ENCODE results near the gene LILRB2.
"Not testable (repeated sequence)": the region's sequence is repeated elsewhere in the genome, so short reads cannot be mapped to it uniquely, and the experiment has no call there.

The LILRB2 gene

DNA sequence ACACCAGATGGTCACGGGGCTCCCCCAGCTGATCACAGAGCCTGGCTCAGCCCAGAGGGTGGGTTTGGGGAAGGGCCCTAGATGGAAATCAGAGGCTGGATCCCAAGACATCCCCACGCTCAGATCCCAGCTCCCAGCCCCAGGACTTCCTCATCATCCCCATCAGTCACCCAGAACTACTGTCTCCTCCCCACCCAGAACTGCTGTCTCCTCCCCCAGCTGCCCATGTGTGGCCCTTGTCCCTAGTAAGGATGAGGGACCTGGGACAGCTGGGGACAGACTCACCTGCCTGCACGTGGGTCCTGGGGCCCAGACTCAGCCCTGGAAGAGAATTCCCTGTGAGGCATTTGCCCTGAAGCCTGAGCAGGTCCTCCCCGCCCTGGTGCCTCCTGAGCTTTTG lies 38.7 kb downstream of the LILRB2 start:
- not testable (repeated sequence) for DNase-seq (ENCODE audit: low read depth in 2 of 2)

DNA sequence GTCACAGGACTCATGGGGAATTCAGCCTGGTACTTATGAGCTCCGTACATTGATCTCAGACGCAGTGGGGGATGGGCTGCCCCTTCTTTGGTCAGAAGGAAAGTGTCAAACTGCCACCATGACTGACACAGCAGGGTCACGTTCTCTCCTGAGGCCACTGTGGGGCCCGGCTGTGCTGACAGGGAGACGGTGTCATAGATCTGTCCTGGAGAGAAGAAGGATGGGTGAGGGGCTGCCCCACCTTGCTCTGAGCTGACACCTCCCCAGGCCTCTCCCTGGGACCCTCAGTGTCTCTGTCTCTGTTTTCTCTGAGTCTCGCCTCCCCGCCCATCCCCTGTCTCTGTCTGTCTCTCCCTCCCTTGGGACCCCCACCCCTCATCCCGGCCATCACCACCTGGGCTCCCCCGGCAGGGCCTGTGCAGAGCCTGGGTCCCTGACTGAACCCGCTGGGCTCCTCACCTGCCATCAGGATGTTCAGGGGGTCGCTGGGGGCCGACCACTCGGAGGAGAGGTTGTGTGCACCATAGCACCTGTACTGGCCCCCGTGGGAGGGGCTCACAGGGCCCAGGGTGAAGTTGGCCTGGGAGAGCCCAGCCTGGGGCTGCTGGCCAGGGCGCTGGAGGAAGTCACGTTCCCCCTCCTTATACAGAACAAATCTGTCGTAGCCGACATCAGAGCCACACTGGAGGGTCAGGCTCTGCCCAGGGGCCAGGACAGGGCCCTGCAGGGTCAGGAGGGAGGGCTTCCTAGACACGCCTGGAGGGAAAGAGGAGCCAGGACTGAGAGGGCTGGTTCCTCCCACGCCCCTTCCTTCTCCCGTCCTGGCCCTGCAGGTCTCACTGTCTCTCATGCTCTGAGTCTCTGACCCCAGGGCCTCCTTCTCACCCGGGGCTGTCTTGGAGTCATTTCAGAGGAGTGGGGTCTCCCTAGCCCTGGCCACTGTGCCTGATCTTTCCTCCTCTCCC lies 40.3 kb downstream of the LILRB2 start:
- not testable (repeated sequence) for DNase-seq (ENCODE audit: low read depth in 2 of 2)

DNA sequence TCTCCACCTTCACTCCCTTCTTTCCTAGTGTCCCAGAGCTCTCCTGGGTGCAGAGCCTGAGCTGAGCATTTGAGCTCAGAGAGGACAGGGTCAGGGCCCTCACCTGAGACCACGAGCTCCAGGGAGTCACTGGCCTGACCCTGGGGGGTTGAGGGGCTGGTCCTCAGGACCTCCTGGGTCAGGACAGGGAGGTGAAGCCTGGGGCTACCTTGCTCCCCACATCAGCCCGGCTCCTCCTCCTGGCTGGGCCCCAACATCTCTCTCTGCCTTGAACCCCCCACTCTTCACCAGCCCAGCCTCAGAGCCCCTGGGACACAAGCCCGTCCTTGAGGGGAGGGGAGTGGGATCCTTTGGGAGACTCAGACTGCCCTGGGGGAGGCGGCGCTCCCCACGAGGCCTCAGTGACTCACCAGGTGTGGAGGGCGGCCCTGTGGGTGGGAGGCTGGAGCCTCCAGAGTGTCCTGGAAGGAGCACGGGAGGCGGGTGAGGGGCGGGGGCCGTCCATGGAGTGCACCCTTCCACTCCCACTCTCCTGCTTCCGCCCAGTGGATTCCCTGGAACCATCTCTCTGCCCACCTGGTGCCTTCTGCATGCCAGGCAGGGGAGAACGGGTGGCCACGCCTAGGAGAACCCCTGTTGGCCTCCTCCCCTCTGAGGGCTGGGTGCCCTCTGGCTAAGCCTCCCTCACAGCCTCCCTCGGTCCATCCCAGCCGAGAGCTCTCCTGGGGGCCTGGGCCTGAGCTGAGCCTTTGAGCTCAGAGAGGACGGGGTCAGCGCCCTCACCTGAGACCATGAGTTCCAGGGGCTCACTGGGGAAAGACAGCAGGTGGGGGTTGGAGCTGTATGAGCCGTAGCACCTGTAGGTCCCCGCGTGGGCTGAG lies 41.2 kb downstream of the LILRB2 start:
- not testable (repeated sequence) for DNase-seq (ENCODE audit: low read depth in 2 of 2)

GRCh38 chr19:54233941-54234340 lies 47.0 kb downstream of the LILRB2 start:
- DNase-seq (ENCODE audit: low read depth in 2 of 2), result no peak

GRCh38 chr19:54231077-54231931 lies 49.6 kb downstream of the LILRB2 start:
- peak; percentile 82 to 84 for DNase-seq (ENCODE audit: low read depth in 2 of 2)

DNA sequence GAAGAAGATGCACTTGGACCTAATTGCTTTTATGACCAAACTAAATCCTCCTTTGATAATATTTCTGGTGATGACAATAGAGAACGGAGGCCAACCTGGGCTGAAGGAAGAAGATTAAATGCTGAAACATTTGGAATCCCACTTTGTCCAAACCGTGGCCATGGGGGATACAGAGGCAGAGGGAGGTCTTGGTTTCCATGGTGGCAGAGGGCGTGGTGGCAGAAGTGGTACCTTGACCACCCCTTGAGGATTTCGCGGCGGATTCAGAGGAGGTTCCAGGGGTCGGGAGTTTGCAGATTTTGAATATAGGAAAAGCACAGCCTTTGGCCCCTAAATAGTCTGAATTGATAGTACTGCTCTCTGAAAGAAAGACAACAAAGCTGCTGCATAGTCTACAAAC lies 50.9 kb downstream of the LILRB2 start:
- no peak for DNase-seq (ENCODE audit: low read depth in 2 of 2)

GRCh38 chr19:54229146-54229545 lies 51.8 kb downstream of the LILRB2 start:
- DNase-seq (ENCODE audit: low read depth in 2 of 2), result no peak

DNA sequence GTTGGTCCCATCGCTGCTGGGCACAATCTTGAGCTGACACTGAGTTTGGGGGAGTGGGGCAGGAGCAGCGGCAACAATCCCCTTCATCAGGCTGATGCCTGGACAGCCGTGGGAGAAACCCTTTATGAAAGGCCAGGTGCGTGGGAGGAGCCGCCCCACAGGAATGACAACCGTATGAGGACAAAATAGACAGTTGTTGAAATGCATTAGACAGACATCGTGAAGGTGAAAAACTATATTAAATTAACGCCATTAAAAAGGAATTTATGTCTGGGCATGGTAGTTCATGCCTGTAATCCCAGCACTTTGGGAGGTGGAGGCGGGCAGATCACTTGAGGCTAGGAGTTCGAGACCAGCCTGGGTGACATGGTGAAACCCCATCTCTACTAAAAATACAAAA lies 56.3 kb downstream of the LILRB2 start:
- not testable (repeated sequence) for DNase-seq (ENCODE audit: low read depth in 2 of 2)

- DNase-seq (ENCODE audit: low read depth in 2 of 2), result not testable (repeated sequence)
These were observed 57.0 kb downstream of the LILRB2 start for GRCh38 chr19:54223937-54224281.

All from stimulated activated CD4-positive, alpha-beta T cell treated with anti-CD3 and anti-CD28 coated beads, Interleukin-1b, Interleukin-23, amount 100 ng/mL, for 4 hours (primary cell).